Effector CD8-positive, alpha-beta T cell (primary cell): ENCODE results near the gene ART5.
"Not testable (repeated sequence)": the region's sequence is repeated elsewhere in the genome, so short reads cannot be mapped to it uniquely, and the experiment has no call there.

Experiments used
- DNase-seq: peaks from one replicate; lab custom pipeline; 2025; lab: John Stamatoyannopoulos, UW

Gene ART5

GRCh38 chr11:3622521-3622920 lies 19.3 kb downstream of the ART5 start:
- DNase-seq = no peak

DNA sequence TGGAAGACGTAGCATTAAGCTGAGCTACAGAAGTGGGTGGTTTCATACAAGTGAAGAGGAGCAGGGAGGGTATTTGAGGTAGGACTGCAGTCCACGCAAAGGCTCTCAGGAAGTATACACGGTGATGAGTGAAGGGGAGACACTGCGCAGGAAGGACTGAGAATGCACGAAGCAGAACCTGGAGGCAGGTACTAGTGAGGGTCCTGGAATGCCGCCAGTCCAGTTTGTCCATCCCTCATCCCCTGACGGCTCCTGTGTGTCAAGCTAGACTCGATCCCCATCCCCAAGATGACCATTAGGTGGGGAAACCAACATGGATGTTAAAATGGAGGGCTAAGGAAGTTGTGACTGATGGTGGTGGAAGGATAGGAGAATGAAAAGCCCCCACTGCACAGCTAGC lies 23.8 kb downstream of the ART5 start:
- DNase-seq = no peak

GRCh38 chr11:3616721-3617460 lies 24.9 kb downstream of the ART5 start:
- DNase-seq = no peak

GRCh38 chr11:3615998-3616397 lies 25.8 kb downstream of the ART5 start:
- DNase-seq = no peak

- DNase-seq = no peak
Measured at GRCh38 chr11:3614742-3615171, 27.0 kb downstream of the ART5 start.

DNA sequence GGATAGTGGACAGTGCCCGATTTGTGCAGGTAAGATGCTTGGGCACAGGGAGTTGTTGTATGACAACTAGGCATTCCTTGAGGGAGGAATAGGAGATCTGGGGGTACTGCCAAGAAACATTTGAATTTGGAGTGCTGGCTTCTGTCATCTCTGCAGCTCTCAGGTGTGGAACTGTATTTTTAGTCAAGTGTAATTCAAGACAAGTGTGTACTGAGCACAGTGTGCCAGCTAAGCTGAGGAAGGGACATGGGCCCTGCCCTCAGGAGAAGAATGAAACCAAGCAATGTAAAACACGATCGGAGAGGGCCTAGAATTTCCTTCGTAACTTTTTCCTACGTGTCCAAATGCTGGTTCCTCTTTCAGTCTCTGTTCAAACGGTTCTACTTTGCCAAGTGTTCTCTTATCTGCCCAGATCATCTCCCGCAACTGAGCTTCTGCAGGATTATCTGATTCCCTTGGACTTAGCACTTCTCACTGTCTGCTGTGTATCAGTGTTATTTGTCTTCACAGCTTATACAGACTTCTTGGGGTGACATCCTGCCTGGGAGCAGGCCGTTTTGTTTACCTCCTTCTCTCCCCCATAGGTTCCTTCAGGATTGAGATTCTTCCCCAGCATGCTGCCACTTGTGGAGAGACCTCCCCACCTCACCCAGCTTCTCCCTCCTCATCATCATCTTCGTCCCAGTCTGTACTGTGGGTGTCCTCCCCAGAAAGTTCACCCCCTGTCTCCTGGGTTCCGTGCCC lies 27.6 kb downstream of the ART5 start:
- no peak for DNase-seq

DNA sequence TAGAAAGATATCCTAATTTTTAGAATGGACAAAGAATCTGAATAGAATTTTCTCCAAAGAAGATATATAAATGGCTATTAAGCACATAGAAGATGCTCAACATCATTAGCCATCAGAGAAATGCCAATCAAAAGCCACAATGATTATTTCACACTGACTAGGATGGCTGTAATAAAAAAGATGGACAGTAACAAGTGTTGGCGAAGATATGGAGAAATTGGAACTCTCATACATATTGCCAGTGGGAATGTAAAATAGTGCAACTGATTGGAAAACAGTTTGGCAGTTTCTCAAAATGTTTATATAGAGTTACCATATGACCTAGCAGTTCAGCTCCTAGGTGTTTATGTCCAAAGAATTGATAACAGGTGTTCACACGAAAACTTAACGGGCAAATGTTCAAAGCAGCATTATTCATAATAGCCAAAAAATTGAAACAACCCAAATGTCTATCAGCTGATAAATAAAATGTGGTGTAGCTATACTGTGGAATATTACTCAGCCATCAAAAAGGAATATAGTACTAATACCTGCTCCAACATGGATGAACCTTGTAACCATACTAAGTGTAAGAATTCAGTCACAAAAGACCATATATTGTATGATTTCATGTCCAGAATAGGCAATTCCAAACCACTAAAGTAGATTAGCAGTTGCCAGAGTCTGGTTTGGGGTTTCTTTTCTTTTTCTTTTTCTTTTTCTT lies 29.7 kb downstream of the ART5 start:
- no peak for DNase-seq

- DNase-seq = no peak
Measured at GRCh38 chr11:3610846-3611245, 30.9 kb downstream of the ART5 start.

GRCh38 chr11:3609416-3610265 lies 32.2 kb downstream of the ART5 start:
- no peak for DNase-seq

DNA sequence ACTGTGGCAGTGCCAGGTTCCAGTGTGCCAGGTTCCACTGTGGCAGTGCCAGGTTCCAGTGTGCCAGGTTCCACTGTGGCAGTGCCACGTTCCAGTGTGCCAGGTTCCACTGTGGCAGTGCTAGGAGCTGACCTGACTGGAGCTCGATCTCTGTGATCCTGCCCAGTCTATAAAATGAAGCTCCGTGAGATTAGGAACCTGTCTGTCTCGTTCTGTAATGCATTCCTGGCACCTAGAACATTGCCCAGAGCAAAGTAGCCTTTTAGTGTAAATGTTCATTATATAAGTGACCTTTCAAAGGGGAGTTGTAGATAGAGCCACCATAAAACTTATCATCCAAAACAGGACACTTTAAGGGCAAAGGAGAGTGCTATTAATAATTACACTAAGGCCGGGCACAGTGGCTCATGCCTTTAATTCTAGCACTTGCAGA lies 36.0 kb downstream of the ART5 start:
- DNase-seq = no peak

DNA sequence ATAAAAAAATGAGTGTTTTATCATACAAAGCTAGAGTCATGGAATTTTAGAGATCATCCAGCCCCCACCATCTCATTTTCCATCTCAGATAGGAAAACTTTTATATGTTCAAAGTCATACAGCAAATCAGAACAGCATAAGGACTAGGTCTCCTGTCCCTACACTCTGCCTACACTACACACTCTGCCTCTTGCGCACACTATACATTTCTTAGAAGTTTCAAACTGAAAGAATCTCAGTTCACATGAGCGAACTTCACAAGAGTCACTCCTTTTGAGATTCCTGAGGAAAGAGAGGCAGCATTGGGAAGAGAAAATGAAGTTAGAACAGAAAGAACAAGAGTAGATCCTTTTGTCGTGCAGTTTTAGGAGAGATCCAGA lies 36.5 kb downstream of the ART5 start:
- no peak for DNase-seq

- DNase-seq = no peak
Measured at GRCh38 chr11:3604167-3604566, 37.6 kb downstream of the ART5 start.

GRCh38 chr11:3600201-3600600 lies 41.6 kb downstream of the ART5 start:
- DNase-seq = not testable (repeated sequence)

- not testable (repeated sequence) for DNase-seq
Measured at GRCh38 chr11:3597743-3598142, 44.0 kb downstream of the ART5 start.

GRCh38 chr11:3591326-3591725 lies 50.5 kb downstream of the ART5 start:
- DNase-seq = not testable (repeated sequence)

- DNase-seq = not testable (repeated sequence)
Measured at GRCh38 chr11:3590193-3590592, 51.6 kb downstream of the ART5 start.

GRCh38 chr11:3588776-3589175 lies 53.0 kb downstream of the ART5 start:
- not testable (repeated sequence) for DNase-seq
